Tibial nerve (tissue), 4 donors: Measurements from ENCODE around the gene ENTR1.
"Not testable (repeated sequence)": the region's sequence is repeated elsewhere in the genome, so short reads cannot be mapped to it uniquely, and the experiment has no call there.

Source experiments
- EP300 ChIP-seq, 2 donors: sonication (generic); formaldehyde crosslinking; IDR thresholded peaks; one replicate each; pipeline ENCODE4 v1.6.1; 2017; ENCODE audit warnings: antibody characterized with exemption in 2 of 2, mild to moderate bottlenecking in 1 of 2
- POLR2A ChIP-seq, 2 donors: fragments of 450-650 bp; IDR thresholded peaks; one replicate each; pipeline ENCODE4 v1.6.1; 2017; ENCODE audit warnings: antibody characterized with exemption in 2 of 2, mild to moderate bottlenecking in 2 of 2, moderate library complexity in 2 of 2
- TF ChIP-seq, protein P1 (sequence below), 5 experiments: fragments of 200-600 bp in 3 of 5; fragments of 450-650 bp in 2 of 5; sonication (generic) in 3 of 5; IDR thresholded peaks; one replicate each; pipeline ENCODE4 v1.5.1; 2016 to 2019; ENCODE audit warnings: antibody characterized with exemption in 5 of 5, mild to moderate bottlenecking in 3 of 5, moderate library complexity in 2 of 5

DNA sequence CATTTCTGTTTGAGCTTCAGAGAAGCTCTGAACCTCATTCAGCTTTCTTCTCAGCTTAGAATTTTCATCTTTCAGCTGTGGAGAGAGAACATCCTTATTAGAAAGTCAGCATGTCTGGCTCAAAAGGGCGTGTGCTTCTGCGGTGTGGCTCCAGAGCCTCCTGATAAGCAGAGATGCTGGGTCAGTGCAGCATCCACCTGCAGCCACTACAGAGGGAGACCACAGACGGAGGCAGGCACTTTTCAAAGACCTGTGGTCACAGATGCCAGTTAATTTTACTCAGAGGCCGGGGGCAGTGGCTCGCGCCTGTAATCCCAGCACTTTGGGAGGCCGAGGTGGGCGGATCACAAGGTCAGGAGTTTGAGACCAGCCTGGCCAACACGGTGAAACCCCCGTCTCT, 4.5 kb downstream of the ENTR1 start:
- TF ChIP-seq EP300, POLR2A (IDR thresholded peaks at IDR 0.05): not testable (repeated sequence)
- TF ChIP-seq, protein P1, sequence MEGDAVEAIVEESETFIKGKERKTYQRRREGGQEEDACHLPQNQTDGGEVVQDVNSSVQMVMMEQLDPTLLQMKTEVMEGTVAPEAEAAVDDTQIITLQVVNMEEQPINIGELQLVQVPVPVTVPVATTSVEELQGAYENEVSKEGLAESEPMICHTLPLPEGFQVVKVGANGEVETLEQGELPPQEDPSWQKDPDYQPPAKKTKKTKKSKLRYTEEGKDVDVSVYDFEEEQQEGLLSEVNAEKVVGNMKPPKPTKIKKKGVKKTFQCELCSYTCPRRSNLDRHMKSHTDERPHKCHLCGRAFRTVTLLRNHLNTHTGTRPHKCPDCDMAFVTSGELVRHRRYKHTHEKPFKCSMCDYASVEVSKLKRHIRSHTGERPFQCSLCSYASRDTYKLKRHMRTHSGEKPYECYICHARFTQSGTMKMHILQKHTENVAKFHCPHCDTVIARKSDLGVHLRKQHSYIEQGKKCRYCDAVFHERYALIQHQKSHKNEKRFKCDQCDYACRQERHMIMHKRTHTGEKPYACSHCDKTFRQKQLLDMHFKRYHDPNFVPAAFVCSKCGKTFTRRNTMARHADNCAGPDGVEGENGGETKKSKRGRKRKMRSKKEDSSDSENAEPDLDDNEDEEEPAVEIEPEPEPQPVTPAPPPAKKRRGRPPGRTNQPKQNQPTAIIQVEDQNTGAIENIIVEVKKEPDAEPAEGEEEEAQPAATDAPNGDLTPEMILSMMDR (IDR thresholded peaks at IDR 0.05): not testable (repeated sequence)
